Hepatocyte (in vitro differentiated cells): ENCODE results near the gene RAB19.

Experiments used
- EZH2phosphoT487 ChIP-seq: fragments of 200-600 bp; sonication (generic); IDR thresholded peaks from one replicate; pipeline ENCODE4 v1.6.1; 2018; ENCODE audit warnings: antibody characterized with exemption, mild to moderate bottlenecking, low read depth, moderate library complexity; ENCODE audit not compliant: unreplicated experiment, severe bottlenecking
- TF ChIP-seq, protein P1 (sequence below): fragments of 200-600 bp; sonication (generic); IDR thresholded peaks from 2 replicates; pipeline ENCODE4 v1.5.1; 2016; ENCODE audit warnings: antibody characterized with exemption, mild to moderate bottlenecking; ENCODE audit not compliant: poor library complexity

DNA sequence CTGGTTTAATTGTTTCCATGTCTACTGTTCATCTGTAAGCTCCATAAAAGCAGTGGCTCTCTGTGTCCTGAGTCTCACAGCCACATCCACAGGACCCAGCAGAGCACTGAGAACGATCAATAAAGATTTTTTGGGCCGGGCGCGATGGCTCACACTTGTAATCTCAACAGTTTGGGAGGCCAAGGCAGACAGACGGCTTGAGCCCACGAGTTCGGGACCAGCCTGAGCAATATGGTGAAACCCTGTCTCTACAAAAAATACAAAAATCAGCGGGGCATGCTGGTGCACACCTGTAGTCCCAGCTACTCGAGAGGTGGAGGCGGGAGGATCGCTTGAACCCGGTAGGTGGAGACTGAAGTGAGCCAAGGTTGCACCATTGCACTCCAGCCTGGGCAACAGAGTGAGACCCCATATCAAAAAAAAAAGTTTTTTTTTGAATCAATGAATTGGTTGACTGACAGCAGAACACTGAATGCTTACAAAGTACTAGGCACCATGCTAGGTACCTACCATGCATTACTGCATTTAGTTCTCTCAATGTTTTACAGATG, 10.0 kb upstream of the RAB19 start:
- no peak for TF ChIP-seq EZH2phosphoT487
- TF ChIP-seq, protein P1, sequence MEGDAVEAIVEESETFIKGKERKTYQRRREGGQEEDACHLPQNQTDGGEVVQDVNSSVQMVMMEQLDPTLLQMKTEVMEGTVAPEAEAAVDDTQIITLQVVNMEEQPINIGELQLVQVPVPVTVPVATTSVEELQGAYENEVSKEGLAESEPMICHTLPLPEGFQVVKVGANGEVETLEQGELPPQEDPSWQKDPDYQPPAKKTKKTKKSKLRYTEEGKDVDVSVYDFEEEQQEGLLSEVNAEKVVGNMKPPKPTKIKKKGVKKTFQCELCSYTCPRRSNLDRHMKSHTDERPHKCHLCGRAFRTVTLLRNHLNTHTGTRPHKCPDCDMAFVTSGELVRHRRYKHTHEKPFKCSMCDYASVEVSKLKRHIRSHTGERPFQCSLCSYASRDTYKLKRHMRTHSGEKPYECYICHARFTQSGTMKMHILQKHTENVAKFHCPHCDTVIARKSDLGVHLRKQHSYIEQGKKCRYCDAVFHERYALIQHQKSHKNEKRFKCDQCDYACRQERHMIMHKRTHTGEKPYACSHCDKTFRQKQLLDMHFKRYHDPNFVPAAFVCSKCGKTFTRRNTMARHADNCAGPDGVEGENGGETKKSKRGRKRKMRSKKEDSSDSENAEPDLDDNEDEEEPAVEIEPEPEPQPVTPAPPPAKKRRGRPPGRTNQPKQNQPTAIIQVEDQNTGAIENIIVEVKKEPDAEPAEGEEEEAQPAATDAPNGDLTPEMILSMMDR: no peak
